Neural cell (in vitro differentiated cells): ENCODE measurements around the gene MAN2A2.

Experiments
- EP300 ChIP-seq: fragments of 450-650 bp; conservative IDR thresholded peaks from 2 replicates; pipeline ENCODE4 v1.6.1; 2014; ENCODE audit warnings: antibody characterized with exemption, mild to moderate bottlenecking, moderate library complexity; ENCODE audit not compliant: poor library complexity, severe bottlenecking
- MXI1 ChIP-seq: fragments of 450-650 bp; conservative IDR thresholded peaks from 2 replicates; pipeline ENCODE4 v1.6.1; 2014; ENCODE audit warnings: antibody characterized with exemption, mild to moderate bottlenecking; ENCODE audit not compliant: poor library complexity, severe bottlenecking
- POLR2AphosphoS5 ChIP-seq: IDR thresholded peaks from 2 replicates; pipeline ENCODE4 v1.6.1; 2012
- RAD21 ChIP-seq: fragments of 450-650 bp; conservative IDR thresholded peaks from 2 replicates; pipeline ENCODE4 v1.6.1; 2014; ENCODE audit warnings: antibody characterized with exemption, mild to moderate bottlenecking, moderate library complexity
- TF ChIP-seq, protein P1 (sequence below): IDR thresholded peaks from 2 replicates; pipeline ENCODE4 v1.6.1; 2012; ENCODE audit warnings: borderline replicate concordance
- TF ChIP-seq, protein P2 (sequence below): fragments of 450-650 bp; IDR thresholded peaks from 2 replicates; pipeline ENCODE4 v1.5.1; 2014; ENCODE audit warnings: antibody characterized with exemption, mild to moderate bottlenecking, moderate library complexity; ENCODE audit not compliant: poor library complexity, severe bottlenecking

DNA sequence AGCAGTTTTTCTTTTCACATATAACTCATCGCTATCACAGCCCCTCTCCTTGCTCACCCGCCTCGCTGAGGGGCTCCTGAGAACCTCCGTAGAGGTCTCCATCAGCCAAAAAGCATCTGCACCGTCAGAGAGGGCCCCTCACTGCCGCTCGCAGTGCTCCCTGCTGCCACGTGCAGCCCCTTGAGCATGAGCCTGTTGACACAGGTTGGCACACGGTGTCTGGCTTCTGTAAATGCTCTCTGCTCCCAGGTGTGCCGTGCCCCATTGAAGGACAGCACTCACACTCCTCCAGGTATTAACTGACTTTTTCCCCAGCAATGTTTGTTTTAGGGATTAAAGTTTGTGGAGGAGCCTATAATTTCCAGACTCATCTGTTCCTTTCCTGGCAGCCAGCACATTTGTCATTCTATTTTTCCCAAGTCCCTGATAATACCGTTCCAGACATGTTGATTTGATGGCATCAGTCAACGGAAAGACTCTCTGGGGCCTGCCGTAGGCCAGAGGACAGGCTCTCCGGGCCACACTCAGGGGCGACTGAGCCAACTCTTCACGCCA is 36.9 kb upstream of the MAN2A2 start:
- TF ChIP-seq MXI1, result no peak
- no peak for TF ChIP-seq POLR2AphosphoS5
- TF ChIP-seq, protein P1, sequence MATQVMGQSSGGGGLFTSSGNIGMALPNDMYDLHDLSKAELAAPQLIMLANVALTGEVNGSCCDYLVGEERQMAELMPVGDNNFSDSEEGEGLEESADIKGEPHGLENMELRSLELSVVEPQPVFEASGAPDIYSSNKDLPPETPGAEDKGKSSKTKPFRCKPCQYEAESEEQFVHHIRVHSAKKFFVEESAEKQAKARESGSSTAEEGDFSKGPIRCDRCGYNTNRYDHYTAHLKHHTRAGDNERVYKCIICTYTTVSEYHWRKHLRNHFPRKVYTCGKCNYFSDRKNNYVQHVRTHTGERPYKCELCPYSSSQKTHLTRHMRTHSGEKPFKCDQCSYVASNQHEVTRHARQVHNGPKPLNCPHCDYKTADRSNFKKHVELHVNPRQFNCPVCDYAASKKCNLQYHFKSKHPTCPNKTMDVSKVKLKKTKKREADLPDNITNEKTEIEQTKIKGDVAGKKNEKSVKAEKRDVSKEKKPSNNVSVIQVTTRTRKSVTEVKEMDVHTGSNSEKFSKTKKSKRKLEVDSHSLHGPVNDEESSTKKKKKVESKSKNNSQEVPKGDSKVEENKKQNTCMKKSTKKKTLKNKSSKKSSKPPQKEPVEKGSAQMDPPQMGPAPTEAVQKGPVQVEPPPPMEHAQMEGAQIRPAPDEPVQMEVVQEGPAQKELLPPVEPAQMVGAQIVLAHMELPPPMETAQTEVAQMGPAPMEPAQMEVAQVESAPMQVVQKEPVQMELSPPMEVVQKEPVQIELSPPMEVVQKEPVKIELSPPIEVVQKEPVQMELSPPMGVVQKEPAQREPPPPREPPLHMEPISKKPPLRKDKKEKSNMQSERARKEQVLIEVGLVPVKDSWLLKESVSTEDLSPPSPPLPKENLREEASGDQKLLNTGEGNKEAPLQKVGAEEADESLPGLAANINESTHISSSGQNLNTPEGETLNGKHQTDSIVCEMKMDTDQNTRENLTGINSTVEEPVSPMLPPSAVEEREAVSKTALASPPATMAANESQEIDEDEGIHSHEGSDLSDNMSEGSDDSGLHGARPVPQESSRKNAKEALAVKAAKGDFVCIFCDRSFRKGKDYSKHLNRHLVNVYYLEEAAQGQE, result no peak
- TF ChIP-seq, protein P2, sequence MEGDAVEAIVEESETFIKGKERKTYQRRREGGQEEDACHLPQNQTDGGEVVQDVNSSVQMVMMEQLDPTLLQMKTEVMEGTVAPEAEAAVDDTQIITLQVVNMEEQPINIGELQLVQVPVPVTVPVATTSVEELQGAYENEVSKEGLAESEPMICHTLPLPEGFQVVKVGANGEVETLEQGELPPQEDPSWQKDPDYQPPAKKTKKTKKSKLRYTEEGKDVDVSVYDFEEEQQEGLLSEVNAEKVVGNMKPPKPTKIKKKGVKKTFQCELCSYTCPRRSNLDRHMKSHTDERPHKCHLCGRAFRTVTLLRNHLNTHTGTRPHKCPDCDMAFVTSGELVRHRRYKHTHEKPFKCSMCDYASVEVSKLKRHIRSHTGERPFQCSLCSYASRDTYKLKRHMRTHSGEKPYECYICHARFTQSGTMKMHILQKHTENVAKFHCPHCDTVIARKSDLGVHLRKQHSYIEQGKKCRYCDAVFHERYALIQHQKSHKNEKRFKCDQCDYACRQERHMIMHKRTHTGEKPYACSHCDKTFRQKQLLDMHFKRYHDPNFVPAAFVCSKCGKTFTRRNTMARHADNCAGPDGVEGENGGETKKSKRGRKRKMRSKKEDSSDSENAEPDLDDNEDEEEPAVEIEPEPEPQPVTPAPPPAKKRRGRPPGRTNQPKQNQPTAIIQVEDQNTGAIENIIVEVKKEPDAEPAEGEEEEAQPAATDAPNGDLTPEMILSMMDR, result no peak
- no peak for TF ChIP-seq RAD21
- TF ChIP-seq EP300, result no peak
